Adipocyte (in vitro differentiated cells): ENCODE data around the gene RFTN1.

Experiments used
- DNase-seq: peaks from one replicate; pipeline ENCODE4 v3.0.0-alpha.2; 2015; ENCODE audit warnings: low read depth
- H3K27me3 ChIP-seq: replicated peaks from 2 replicates; pipeline ENCODE4 v1.7.0; 2013; ENCODE audit warnings: mild to moderate bottlenecking, low read length, moderate library complexity; ENCODE audit not compliant: control insufficient read depth, insufficient read depth
- H3K36me3 ChIP-seq: 2 replicates; pipeline ENCODE4 v1.7.0; 2013; ENCODE audit warnings: low read length, mild to moderate bottlenecking, moderate library complexity; ENCODE audit not compliant: control insufficient read depth, insufficient read depth, severe bottlenecking
- H3K4me1 ChIP-seq: 2 replicates; pipeline ENCODE4 v1.7.0; 2013; ENCODE audit warnings: mild to moderate bottlenecking, low read length, moderate library complexity; ENCODE audit not compliant: control insufficient read depth, insufficient read depth
- H3K4me3 ChIP-seq: 2 replicates; pipeline ENCODE4 v1.7.0; 2013; ENCODE audit warnings: mild to moderate bottlenecking, low read length, moderate library complexity
- H3K9ac ChIP-seq: 2 replicates; pipeline ENCODE4 v1.7.0; 2013; ENCODE audit warnings: mild to moderate bottlenecking, low read length, moderate library complexity
- H3K9me3 ChIP-seq: 2 replicates; pipeline ENCODE4 v1.7.0; 2013; ENCODE audit warnings: mild to moderate bottlenecking, low read length, moderate library complexity; ENCODE audit not compliant: control insufficient read depth

Gene RFTN1

DNA sequence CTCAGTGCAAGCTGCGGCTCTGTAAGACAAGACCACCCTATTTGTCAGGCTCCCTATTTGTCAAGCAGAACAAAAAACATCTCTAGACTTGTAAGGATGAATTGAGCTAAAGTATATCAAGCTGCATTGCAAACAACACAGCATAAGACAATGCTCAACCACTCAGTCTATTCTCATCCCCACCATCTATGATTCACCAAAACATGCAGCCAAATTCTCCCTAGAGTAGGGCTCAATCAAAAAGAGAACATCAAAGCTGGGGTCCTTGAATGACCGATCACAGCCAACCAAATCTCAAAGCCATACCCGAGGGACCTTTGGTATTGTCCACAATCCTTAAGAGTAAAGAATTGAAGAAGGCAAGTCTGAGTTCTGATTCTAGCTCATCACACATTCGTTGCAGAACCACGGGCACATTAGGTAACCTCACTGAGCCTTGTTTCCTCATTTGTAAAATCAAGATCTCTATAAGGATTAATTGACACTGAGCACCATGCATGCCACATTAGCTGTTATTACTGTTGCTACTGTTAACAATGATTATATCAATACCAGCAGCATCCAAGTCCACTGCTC is 31.2 kb downstream of the RFTN1 start:
- Histone ChIP-seq H3K4me3 (no peak overlapping the region), H3K4me1 (peaks cover 72% of the 10 kb centered on the region), H3K36me3 (peaks cover 17% of the 10 kb centered on the region), H3K9ac (no peak overlapping the region), H3K9me3 (no peaks in the 10 kb centered on the region), H3K27me3 (no peaks in the 10 kb centered on the region)
- no peak for DNase-seq

GRCh38 chr3:16481546-16481897 is 32.0 kb downstream of the RFTN1 start:
- no peak for DNase-seq
- H3K9me3 ChIP-seq, result no peaks in the 10 kb centered on the region
- peaks cover 80% of the 10 kb centered on the region for H3K4me1 ChIP-seq
- H3K27me3 ChIP-seq, result no peaks in the 10 kb centered on the region
- peaks cover 15% of the 10 kb centered on the region for H3K36me3 ChIP-seq
- no peak overlapping the region for H3K4me3 ChIP-seq
- no peak overlapping the region for H3K9ac ChIP-seq

DNA sequence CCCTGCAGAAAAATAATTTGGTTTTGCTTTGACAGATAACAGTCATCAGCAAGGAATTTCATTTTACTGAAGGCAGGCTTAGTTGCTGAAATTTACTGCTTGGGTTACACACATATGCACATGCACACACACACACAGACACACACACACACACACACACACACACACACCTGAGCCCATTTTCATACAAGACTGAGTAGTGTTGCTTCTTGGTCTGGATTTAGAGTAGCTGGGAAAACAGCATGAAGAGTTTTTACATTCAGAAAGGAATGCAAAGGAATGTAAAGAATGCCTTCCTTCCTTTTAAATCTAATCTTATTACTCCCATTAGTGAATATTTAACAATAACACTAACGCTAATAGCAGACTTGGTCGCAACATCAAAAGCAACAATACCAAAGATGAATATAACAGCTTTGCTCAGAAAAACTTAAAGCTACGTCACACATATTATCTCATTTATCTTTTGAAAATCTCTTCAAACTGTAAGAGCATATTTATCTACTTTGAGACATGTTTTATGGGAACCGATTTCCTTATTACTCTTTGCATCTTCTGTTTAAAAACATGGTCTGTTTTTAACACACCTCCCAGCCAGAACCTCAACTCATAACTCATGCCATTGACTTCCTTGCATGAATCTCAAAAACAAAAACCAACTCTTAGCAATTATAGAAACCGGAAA is 32.5 kb downstream of the RFTN1 start:
- H3K4me1 ChIP-seq, result peaks cover 85% of the 10 kb centered on the region
- H3K9me3 ChIP-seq, result no peaks in the 10 kb centered on the region
- H3K36me3 ChIP-seq, result peaks cover 15% of the 10 kb centered on the region
- no peaks in the 10 kb centered on the region for H3K27me3 ChIP-seq
- H3K9ac ChIP-seq, result no peak overlapping the region
- DNase-seq, result peak; percentile 55
- no peak overlapping the region for H3K4me3 ChIP-seq

GRCh38 chr3:16478516-16478915 is 35.0 kb downstream of the RFTN1 start:
- no peak overlapping the region for H3K9ac ChIP-seq
- no peaks in the 10 kb centered on the region for H3K27me3 ChIP-seq
- H3K36me3 ChIP-seq, result peaks cover 15% of the 10 kb centered on the region
- no peaks in the 10 kb centered on the region for H3K9me3 ChIP-seq
- H3K4me3 ChIP-seq, result no peak overlapping the region
- peaks cover 78% of the 10 kb centered on the region for H3K4me1 ChIP-seq
- peak; percentile 69 for DNase-seq

DNA sequence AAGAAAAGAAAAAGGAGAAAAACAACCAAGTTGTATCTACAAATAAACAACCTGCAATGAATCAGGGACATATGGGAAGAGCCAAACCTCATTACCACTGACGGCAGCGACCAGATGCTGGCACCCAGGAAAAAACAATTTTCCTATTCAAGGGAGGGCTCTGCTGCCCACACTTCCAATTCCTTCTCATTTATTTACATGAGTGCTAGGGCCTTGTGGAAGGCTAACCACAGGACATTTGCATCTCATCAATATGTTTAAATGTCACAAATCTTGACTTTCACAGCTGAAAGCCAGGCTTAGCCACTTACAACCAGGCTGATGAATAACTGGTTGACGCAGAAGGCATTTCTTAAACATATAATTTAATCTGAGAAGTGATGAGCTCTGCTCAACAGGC is 36.0 kb downstream of the RFTN1 start:
- no peak for DNase-seq
- Histone ChIP-seq H3K9ac (no peak overlapping the region), H3K36me3 (peaks cover 16% of the 10 kb centered on the region), H3K4me1 (peaks cover 74% of the 10 kb centered on the region), H3K4me3 (peak overlapping the region; percentile 3), H3K9me3 (no peaks in the 10 kb centered on the region), H3K27me3 (no peaks in the 10 kb centered on the region)

GRCh38 chr3:16477056-16477455 is 36.4 kb downstream of the RFTN1 start:
- H3K4me3 ChIP-seq, result peak overlapping the region; percentile 3
- H3K9me3 ChIP-seq, result no peaks in the 10 kb centered on the region
- peaks cover 70% of the 10 kb centered on the region for H3K4me1 ChIP-seq
- DNase-seq, result peak; percentile 46
- no peaks in the 10 kb centered on the region for H3K27me3 ChIP-seq
- H3K9ac ChIP-seq, result no peak overlapping the region
- H3K36me3 ChIP-seq, result peaks cover 20% of the 10 kb centered on the region

DNA sequence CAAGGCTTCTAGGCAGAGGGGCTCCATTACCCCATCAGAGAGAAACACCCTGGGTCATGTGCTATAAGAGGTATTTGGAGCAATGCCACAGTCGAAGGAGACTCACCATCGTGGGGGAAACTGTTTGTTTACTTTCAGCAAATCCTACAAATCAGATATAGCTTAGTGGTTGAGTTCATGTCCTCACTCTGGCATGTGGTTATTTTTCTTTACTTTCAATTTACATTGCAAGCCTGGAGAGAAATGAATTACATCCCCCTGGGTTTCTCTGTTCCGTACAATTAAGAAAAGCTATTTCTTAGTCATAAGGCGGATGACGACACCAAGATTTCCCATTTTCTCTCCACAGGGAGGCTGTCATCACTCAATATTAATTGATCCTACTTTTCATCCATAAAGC is 36.9 kb downstream of the RFTN1 start:
- peak; percentile 95 for DNase-seq

GRCh38 chr3:16475766-16476165 is 37.7 kb downstream of the RFTN1 start:
- no peaks in the 10 kb centered on the region for H3K27me3 ChIP-seq
- no peak overlapping the region for H3K4me3 ChIP-seq
- DNase-seq, result no peak
- no peak overlapping the region for H3K9ac ChIP-seq
- H3K36me3 ChIP-seq, result peaks cover 28% of the 10 kb centered on the region
- H3K4me1 ChIP-seq, result peaks cover 57% of the 10 kb centered on the region
- peaks cover 2% of the 10 kb centered on the region for H3K9me3 ChIP-seq

More for the DNA sequence above, 36.9 kb downstream of the RFTN1 start:
- no peak overlapping the region for H3K9ac ChIP-seq
- H3K4me1 ChIP-seq, result peaks cover 66% of the 10 kb centered on the region
- H3K9me3 ChIP-seq, result no peaks in the 10 kb centered on the region
- H3K4me3 ChIP-seq, result peak overlapping the region; percentile 3
- H3K36me3 ChIP-seq, result peaks cover 20% of the 10 kb centered on the region
- H3K27me3 ChIP-seq, result no peaks in the 10 kb centered on the region

DNA sequence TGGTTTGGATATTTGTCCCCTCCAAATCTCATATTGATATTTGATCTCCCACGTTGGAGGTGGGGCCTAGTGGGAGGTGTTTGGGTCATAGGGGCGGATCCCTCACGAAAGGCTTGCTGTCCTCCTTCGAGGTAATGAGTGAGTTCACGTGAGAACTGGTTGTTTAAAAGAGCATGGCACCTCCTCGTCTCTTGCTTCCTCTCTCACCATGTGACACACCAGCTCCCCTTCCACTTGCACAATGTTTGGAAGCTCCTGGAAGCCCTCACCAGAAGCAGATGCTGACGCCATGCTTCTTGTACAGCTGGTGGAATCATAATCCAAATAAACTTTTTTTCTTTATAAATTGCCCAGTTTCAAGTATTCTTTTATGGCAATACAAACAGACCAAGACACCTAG is 38.6 kb downstream of the RFTN1 start:
- Histone ChIP-seq H3K4me1 (peaks cover 49% of the 10 kb centered on the region), H3K9me3 (peaks cover 7% of the 10 kb centered on the region), H3K4me3 (no peak overlapping the region), H3K36me3 (peaks cover 32% of the 10 kb centered on the region), H3K27me3 (no peaks in the 10 kb centered on the region), H3K9ac (no peak overlapping the region)
- DNase-seq, result no peak

DNA sequence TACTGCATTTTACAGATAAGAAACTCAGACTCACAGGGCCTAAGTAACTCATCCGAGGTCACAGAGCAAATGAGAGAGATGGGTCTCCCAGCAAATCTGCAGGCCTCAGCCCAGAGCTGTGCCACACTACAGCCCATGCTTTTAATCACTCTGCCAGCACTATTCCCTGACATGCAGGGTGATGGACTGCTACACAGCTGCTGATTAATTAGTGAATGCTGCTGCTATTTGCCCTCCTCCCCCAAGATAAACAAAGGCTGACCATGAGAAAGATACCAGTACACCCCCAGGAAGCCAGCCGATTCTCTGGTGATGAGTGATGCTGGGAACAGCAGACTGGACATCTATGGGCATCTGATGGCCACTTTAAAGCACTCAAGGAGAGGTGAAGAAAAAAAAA is 39.3 kb downstream of the RFTN1 start:
- Histone ChIP-seq H3K4me3 (no peak overlapping the region), H3K27me3 (no peaks in the 10 kb centered on the region), H3K36me3 (peaks cover 32% of the 10 kb centered on the region), H3K4me1 (peaks cover 45% of the 10 kb centered on the region), H3K9ac (no peak overlapping the region), H3K9me3 (peaks cover 7% of the 10 kb centered on the region)
- peak; percentile 25 for DNase-seq

DNA sequence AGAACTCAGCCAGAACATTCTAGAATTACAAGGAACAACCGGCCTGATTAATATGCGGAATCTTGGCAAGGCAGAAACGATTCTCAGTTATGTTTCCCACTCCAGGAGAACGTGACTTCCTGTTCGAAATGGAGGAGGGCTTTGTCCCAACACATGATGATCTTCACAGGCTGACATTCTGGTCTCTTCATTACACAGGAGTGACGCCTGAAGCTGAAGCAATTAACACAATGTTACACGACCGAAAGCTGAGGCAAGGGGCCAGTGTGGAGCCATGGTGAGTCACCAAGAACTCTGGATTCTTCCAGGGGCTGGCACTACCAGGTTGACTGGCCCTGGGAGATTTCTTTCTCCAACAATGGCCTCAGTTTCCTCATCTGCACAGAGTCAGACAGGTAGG is 40.9 kb downstream of the RFTN1 start:
- Histone ChIP-seq H3K4me1 (peaks cover 30% of the 10 kb centered on the region), H3K36me3 (peaks cover 27% of the 10 kb centered on the region), H3K27me3 (no peaks in the 10 kb centered on the region), H3K9me3 (peaks cover 7% of the 10 kb centered on the region), H3K4me3 (no peak overlapping the region), H3K9ac (no peak overlapping the region)
- no peak for DNase-seq

DNA sequence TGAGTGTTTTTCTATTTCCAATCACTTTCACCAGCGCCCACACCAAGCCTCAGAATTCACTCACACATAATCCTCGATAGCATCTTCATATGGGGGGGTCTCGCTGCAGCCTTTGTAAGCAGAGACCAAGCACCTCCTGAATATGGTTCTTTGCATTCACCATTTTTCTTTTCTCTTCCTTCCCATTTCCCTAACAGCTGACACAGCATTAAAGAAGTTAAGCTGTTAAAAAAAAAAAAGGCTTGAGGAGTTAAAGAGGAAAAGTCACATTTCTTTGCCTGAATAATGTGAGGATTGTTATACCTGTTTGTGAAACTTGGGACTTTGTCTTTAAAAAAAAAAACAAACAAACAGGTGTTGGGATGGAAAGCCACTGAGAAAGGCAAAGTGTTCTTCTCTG is 41.6 kb downstream of the RFTN1 start:
- no peak for DNase-seq
- H3K4me3 ChIP-seq, result no peak overlapping the region
- peaks cover 27% of the 10 kb centered on the region for H3K36me3 ChIP-seq
- H3K4me1 ChIP-seq, result peaks cover 23% of the 10 kb centered on the region
- H3K9me3 ChIP-seq, result peaks cover 7% of the 10 kb centered on the region
- no peaks in the 10 kb centered on the region for H3K27me3 ChIP-seq
- no peak overlapping the region for H3K9ac ChIP-seq
